GM21786 (cell line): Measurements from ENCODE around the gene HCN2.
A peak's percentile ranks its signal among the peaks of the same experiment; 100 is the strongest.

ENCODE experiments used
- ATAC-seq: cut with Tn5 transposase; IDR thresholded peaks from one replicate; pipeline ENCODE4 v1.9.1; 2021; ENCODE audit not compliant: unreplicated experiment

The HCN2 gene

DNA sequence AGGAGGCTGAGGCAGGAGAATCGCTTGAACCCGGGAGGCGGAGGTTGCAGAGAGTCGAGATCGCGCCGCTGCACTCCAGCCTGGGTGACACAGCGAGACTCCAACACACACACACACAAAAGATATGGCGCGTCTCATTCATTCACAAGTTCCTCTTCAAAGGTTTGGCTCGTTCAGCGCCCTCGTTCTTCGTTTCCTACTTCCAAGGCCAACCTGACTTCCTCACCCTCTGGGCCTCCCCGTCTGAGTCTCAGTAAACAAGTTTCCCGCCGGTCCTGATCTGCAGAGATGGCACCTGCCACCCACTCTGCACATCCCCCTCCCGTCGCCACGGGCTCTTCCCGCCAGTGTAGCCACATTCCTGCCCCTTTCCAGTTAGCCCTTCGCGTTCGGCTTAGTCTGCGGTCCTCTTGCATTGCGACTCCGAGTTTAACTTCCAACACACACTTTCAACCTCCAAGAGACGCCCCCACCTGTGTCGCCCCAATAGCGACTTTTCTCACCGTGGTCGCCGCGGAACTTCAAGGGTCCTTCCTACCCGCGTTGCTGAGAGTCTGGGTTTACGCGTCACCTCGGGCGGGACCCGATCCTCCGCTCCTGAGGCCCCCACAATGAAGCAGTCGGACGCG, 18.6 kb upstream of the HCN2 start:
- no peak for ATAC-seq

DNA sequence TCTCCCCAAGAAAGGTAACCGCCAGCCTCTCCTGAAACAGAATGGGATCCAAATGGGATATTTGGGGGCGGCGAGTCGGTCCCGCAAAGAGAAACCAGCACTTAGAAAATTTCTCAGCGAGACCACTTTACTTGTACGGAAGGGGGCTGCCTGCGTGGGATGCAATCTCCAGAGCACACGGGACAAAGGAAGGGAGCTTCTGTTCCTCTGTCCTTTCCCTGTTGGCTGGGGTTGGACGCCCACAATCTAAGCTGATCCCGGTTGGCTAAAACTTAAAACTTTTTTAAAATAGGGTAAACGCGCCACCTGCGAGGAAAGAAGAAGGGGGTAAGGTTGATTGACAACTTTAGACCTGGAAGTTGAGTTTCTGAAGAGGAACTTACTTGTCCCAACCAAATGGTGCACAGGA, 18.1 kb upstream of the HCN2 start:
- no peak for ATAC-seq

DNA sequence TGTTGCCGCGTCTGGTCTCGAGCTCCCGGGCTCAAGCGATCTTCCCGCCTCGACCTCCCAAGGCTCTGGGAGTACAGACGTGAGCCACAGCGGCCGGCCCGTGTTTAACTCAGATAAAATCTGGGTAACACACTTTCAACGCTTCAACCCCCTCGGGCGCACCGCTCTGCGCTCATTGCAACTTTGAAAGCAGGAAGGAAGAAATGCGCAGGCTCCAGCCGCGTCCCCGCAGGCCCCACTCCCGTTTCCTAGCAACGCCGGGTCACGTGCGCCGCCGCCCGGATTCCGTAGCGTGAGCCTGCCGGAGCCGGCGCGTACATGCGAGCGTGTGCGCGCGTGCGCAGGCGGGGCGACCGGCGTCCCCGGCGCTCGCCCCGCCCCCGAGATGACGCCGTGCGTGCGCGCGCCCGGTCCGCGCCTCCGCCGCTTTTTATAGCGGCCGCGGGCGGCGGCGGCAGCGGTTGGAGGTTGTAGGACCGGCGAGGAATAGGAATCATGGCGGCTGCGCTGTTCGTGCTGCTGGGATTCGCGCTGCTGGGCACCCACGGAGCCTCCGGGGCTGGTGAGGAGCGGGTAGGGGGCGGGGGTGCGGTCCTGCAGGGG, 17.4 kb upstream of the HCN2 start, which contains the start of gene BSG:
BSG (plus strand) TSS at position 457 of the 603 bp plus-strand sequence; CDS start at position 496, 39 bp downstream.
- ATAC-seq = peak; percentile 64

DNA sequence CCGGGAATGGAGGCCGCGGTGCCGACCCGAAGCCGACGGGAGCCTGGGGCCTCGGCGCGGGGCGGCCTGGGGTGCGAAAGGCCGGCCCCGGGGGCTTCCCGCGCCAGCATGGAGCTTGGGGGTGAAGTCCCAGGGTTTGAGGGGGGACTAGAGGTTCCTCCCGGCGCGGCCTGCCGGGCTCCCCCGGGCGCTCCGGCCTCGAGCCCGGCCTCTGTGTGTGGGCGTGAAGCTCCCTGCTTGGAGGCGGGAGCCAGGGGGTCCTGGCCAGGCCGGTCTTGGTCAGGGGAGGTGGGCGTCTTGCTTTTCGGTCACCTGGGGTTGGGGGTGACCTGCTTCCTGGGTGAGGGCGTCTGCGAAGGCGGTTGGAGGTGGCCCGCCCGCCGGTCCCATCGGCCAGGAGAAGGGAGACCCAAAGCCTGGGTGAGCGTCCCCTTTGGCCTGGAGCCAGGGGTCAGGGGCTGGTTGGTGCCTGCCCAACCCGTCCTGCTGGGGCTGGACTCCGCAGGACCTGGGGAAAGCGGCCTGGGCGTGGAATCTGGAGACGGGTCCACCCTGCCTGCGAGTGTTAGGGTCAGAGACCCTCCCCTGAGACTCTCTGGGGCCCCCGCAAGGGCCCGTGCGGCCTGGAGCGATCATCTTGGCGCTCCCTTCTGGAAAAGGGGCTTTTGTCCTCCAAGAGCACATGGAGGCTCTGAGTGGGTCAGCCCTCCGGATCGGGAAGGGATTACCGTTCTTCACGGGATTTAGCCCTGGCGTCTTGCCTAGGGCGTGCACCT, 16.8 kb upstream of the HCN2 start:
- peak; percentile 23 for ATAC-seq

DNA sequence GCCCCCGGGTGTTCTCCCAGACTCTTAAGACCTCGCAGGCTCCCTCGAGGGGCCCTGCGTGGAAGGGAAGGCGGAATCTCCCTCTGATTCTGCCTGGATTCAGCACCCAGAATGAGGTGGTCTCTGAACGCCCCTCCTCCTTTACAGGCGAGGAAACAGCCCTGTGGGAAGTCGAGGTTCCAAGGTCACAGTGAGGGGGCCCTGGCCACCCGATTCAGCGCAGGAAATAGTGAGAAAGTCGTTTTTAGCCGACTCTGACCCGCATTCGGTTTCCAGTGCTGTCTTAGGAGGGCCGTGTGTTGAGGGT, 16.2 kb upstream of the HCN2 start:
- no peak for ATAC-seq

DNA sequence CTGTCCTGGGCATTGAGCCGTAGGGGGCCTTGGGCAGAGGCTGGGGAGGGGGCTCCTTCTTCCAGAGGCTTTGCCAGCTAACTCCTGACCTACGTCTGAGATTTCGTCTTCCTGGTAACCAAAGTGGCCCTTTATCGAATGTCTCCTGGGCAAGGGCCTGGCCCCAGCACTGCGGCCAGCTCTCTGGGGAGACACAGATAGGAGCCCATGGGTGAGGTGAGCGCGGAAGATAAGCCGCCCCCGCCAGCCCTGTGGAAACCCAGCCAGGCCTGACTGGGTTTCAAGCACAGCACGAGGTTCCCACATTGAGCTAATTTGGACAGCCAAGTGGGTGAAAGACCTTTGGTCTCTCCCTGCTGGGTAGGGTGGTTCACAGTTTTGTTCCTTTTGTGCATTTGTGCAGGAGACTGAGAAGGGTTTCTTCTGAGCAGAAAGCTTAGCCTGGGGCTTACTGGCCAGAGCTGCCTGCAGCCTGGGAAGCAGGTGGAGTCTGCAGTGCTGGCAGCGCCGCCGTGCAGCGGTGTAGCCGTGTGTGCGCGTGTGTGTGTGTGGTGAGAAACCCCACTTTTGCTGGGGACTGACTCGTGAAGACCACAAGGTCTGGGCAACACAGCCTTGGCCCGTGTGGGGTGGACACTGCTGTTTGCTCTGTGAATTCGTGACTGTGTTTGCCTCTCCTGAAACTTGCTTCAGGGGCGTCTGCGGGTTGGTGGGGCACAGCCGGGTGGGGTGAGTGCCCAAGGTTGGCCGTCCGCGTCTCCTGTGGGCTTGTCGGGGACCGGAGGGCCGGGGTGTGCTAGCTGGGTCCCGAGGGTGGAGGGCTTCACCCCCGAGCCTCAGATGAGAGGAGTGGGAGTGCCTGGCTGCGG, 14.8 kb upstream of the HCN2 start:
- ATAC-seq = no peak

DNA sequence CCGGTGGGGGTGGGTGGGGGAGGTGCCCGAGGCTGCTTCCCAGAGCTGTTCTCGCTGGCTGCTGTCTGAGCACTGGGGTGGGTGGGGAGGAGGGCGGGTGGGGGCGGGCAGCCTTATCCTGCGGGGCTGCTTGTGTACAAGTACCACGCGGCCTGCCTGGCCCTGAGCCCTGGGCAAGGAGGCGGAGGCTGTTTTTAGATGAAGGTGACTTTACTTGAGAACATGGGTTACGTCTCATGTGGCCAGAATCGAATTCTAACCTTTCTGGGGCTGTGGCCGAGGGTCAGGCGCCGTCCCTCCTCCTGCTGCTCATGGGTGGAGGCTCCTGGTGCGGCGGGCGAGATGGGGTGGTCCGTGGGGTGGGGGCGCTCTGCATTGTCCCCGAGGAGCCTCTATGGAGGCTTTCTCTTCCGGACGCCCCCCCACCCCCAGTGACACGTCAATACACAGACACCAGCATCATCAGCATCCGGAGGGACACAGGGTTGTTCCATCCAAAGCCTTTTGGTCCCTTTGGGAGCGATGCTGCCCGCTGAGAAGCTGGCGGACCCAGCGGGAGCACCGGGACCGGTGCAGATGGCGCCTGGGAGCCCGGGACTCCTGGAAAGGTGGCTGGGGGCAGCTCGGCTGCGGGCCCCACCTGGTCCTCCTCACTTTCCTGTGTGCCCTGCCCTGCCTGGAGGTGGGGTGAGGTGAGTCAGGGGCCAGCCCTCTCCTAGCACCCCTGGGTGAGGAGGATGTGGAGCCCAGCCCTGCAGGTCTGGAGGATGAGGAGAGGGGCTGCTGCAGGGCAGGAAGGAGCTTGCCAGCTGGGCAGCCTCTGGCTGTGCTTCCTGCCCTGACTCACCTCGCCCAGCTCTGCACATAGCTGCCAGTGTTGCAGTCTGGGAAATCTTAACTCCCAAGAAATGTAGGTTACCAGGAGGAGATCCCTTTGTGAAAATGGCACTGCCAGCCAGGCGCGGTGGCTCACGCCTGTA, 13.9 kb upstream of the HCN2 start:
- ATAC-seq = no peak

DNA sequence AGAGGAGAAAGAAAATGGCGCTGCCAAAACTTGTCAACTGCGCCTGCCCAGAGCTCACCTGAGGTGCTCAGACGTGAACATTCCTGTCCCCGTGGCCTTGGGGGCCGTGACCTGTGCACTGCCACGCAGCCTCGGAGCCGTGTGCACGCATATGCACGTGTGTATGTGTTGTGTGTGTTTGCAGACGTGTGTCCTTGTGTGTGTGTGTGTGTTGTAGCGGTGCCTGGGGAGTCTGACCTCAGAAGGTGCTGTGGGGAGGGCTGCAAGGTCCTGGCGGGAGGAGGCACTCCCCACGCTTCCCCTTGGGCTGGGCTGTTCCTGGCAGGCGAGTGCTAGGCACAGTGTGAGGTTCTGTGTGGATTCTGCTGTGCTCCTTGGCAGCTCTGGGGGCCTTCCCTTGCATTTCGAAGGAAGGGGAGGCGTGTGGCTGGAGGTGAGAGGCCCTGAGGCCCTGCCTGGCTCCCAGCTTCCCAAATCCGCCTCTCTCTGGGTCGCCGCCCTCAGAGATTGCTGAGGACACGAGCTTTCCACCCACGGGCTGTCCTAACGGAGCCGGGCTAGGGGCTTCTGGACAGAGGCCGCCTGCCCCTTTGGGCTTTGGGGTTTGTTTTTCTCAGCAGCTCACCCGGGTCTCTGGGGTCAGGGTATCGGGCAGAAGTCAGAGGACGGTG, 12.8 kb upstream of the HCN2 start:
- no peak for ATAC-seq

DNA sequence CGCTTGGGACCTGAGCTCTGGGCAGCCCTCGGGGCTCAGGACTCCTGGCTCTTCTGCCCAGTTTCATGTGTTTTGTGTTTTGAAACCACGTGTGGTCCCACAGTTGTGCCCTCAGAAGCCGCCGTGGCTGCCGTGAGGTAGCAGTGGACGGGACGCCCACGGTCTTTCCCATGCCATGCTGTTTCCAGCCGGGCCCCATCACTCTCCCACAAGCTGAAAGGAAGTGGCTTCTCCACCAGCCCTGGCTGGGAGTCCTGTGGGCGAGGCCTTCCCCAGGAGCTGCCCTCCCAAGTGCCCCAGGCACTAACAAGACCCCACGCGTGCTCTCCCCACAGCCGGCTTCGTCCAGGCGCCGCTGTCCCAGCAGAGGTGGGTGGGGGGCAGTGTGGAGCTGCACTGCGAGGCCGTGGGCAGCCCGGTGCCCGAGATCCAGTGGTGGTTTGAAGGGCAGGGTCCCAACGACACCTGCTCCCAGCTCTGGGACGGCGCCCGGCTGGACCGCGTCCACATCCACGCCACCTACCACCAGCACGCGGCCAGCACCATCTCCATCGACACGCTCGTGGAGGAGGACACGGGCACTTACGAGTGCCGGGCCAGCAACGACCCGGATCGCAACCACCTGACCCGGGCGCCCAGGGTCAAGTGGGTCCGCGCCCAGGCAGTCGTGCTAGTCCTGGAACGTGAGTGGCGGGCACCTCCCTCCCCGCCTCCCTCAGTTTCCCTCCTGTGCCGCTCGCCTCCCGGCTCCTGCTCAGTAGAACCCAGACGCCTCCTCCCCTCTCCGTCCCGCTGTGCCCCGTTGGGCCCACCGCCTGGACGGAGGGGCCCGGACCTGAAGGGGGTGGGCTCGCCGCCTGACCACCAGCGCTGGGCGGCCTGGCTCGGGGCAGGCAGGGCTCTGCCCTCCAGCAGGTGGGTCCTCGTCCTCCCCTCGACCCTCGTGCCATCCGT, 12.0 kb upstream of the HCN2 start:
- ATAC-seq = no peak

DNA sequence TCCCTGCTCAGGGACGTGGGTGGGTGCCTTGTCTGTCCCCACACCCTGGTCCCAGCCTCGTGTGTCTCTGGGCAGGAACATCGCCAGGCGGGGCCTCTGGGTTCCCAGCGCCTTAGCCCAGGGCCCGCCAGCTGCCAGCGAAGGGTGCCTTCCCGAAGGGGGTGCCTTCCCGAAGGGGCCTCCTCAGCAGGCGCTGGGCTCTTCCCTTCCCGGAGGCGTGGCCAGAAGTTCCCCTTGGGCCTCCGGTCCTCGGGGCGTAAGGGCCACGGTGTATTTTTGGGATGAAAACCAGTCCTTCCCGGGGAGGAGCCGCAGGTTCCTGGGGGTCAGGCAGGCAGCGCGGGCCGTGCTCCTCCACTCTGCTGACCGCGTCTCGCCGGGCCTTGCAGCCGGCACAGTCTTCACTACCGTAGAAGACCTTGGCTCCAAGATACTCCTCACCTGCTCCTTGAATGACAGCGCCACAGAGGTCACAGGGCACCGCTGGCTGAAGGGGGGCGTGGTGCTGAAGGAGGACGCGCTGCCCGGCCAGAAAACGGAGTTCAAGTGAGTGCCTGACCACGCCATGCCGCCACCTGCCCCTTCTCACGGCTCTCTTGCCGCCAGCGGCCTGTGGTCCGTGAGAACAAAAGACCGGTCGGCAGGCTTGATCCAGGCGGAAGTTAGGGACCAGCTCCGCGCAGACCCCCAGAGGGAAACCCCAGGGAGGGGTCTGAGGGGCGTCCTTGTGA, 10.4 kb upstream of the HCN2 start:
- ATAC-seq = no peak

DNA sequence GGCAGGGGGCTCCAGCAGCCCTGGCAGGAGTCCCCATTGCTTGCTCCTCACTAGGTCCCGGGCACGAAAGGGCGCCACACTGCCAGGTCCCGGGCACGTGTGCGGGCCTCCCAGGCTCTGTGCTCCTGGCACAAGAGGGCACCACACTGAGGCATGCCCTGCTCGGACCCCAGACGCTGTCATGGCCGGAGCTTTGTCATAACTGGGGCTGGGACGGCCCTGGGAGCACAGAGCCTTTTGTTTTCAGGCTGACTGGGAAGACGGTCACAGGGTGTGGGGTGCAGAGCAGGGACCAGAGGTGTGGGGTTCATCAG, 9.9 kb upstream of the HCN2 start:
- no peak for ATAC-seq

DNA sequence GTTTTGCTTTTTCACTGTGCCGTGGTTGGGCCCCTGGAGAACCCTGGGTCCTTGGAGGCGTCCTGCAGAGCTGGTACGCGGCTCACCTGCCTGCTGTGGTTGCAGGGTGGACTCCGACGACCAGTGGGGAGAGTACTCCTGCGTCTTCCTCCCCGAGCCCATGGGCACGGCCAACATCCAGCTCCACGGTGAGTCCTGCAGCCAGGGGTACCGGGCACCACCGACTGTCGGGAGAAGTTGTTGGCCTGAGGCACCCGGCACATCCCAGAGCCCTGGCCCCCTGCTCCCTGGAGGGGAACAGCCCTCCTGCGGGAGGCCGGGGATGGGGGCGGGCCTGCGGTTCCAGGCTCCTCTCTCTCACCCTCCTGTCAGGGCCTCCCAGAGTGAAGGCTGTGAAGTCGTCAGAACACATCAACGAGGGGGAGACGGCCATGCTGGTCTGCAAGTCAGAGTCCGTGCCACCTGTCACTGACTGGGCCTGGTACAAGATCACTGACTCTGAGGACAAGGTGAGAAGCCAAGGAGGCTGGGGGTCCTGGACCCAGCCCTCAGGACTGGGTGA, 9.3 kb upstream of the HCN2 start:
- no peak for ATAC-seq

DNA sequence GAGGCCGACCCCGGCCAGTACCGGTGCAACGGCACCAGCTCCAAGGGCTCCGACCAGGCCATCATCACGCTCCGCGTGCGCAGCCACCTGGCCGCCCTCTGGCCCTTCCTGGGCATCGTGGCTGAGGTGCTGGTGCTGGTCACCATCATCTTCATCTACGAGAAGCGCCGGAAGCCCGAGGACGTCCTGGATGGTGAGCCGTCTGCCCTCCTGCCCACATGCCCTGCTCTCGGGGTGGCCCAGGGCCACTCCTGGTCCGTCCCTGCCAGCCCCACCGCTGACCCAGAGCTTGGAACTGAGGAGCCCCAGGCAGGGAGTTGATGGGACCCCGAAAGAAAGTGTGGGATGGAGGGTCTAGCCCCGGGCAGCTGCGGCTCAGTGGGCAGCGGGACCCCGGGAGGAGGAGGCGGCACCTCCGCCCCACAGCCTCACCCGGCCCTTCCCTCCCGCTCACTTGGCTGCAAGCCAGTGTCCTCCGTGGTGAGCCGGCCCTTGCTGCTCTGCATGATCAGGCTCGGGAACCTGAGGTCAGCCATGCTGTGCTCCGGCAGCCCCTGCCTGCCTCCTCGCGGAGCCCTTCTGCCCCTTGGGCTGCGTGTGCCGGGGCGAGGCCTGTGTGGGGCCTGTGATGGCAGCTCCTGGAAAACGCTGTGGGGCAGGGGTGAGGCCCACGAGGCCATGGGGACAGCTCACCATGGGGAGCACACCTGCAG, 8.1 kb upstream of the HCN2 start:
- no peak for ATAC-seq

DNA sequence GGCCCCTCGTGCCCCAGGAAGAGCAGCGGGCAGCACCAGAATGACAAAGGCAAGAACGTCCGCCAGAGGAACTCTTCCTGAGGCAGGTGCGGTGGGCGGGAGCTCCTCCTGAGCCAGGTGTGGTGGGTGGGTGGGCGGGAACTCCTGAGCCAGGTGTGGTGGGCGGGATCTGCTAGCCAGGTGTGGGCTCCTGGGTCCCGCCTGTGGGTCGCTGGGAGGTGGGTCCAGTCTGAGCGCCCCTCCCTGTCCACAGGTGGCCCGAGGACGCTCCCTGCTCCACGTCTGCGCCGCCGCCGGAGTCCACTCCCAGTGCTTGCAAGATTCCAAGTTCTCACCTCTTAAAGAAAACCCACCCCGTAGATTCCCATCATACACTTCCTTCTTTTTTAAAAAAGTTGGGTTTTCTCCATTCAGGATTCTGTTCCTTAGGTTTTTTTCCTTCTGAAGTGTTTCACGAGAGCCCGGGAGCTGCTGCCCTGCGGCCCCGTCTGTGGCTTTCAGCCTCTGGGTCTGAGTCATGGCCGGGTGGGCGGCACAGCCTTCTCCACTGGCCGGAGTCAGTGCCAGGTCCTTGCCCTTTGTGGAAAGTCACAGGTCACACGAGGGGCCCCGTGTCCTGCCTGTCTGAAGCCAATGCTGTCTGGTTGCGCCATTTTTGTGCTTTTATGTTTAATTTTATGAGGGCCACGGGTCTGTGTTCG, 7.0 kb upstream of the HCN2 start:
- ATAC-seq = no peak

DNA sequence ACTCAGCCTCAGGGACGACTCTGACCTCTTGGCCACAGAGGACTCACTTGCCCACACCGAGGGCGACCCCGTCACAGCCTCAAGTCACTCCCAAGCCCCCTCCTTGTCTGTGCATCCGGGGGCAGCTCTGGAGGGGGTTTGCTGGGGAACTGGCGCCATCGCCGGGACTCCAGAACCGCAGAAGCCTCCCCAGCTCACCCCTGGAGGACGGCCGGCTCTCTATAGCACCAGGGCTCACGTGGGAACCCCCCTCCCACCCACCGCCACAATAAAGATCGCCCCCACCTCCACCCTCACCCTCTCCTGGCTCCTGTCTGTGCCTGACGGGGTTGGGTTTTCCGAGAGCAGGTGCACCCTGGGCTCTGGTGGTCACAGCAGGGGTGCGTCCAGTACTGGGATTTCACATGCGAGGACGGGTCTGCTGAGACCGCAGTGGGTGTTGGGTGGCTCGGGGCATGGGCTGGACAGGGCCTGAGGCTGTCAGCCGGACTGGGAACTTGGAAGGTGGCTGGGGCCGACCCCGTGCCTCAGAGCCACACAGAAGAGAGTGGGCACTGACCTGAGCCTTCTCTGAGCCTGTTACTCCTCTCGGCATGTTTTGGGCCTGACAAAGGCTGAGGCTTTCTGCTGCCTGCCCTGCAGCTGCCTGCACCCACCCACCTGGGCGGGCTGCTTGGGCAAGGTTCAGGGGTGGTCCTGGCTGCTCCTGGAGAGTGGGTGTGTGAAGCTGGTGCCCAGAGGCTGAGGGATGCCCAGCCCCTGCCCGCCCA, 6.3 kb upstream of the HCN2 start:
- ATAC-seq = no peak

DNA sequence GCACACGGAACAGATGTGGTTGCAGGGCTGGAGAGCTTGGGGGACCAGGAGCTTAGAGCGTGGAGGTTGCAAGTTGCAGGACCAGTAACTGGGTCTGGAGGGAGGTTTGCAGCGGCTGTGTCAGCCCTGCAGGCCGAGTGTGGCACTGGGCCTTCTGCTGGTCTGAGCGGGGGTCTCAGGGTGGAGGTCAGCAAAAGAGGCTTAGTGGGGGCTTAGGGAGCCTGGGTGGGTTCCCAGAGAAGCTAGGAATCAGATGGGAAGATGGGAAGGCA, 5.8 kb upstream of the HCN2 start:
- ATAC-seq = no peak
